HG02870 (cell line): ENCODE data around the gene OMP.

Source experiments
- ATAC-seq: cut with Tn5 transposase; IDR thresholded peaks from one replicate; pipeline ENCODE4 v1.9.1; 2021; ENCODE audit warnings: mild to moderate bottlenecking, moderate library complexity; ENCODE audit not compliant: unreplicated experiment

OMP gene

GRCh38 chr11:77068457-77069335 lies 33.9 kb upstream of the OMP start:
- no peak for ATAC-seq

- ATAC-seq, result no peak
Observed at GRCh38 chr11:77069336-77069968, 33.2 kb upstream of the OMP start.

GRCh38 chr11:77069969-77070582 lies 32.6 kb upstream of the OMP start:
- no peak for ATAC-seq

GRCh38 chr11:77071077-77071476 lies 31.6 kb upstream of the OMP start:
- ATAC-seq, result no peak

DNA sequence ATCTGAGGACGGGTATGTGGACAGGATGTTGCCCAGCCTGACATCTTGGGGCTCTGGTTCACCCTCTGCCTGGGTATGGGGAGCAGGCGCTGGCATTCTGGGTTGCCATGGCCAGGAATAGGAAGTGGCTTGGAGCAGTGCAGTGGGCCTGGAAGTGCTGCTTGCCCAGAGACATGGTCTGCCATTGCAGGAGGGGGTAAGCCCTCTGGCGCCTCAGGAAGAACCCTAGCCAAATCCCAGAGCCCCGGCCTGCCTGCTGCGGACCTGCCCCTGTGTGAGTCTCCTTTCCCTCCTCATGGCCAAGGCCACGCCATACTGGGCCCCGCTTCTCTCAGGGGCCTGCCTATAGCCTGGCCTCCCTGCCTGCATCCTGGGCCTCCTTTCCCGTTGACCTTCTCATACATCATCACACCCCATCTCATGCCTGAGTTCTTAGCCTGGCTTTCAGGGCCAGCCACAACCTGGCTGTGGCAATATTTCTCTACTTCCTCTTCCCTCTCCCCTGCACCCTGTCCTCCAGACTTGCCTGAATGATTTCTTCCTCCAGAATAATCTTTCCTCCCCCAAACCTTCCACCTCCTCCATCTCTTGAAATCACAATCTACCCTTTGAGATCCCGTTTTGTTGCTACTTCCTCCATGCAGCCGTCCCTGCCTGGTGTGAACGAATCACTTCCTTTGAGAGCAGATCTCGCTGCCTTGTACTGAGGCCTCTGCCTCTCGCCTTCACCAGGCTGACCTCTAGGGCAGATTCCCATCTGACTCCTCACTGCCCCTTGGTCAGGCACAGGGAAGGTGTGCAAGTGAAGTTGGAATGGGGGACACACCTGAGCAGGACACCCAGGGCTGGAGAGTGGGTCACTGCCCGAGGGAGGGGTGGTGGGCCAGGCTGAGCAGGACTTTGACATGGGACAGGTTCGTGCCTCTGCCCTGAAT lies 30.7 kb upstream of the OMP start:
- ATAC-seq, result no peak

DNA sequence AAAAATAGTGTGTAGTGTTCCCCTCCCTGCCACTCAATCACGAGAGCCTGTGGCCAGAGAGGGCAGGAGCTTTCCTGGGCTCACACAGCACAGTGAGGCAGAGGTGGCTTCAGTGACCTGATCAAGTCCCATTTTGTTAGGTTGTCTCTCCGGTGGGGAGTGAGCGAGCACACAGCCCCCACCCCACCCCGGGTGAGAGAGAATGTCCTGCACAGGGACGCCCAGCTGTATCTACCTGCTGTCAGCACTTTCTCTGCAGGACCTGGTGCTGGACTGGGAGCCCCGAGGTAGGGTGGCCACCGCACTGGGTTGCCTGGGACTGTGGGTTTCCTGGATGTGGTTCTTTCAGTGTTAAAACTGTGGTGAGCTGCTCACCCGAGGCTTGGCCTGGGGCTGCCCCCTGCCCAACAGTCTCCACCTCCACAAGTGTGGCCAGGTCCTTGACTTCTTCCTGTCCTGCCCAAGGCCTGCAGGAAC lies 29.8 kb upstream of the OMP start:
- no peak for ATAC-seq

- ATAC-seq, result no peak
Observed at GRCh38 chr11:77073328-77074001, 29.2 kb upstream of the OMP start.

GRCh38 chr11:77074205-77074604 lies 28.4 kb upstream of the OMP start:
- ATAC-seq, result no peak

DNA sequence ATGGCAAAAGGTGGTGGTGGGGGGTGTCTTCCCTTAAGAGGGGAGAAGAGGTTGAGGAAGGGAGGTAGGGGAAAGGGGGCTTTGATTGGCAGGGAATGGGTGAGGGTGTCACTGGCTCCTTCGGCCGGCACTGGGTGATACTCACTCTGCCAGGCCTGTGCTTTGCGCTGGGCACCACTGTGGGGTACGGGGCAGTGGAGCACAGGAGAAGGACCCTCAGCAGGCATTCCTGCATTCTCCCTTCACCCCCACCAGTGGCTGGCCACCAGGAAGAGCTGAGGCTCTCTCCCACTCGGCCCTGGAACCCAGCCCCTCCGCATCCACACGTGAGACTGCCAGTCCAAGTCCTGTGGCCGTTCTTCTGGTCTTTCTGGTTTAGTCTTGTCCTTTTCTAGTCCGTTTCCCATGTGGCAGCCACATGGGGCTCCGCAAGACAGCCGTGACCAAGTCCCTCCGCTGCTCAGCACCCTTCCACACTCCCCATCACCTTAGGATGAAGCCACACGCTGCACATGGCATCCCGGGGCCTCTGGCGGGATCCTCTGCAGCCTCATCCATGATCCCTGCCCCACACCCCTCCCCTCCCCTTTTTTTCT lies 27.9 kb upstream of the OMP start:
- ATAC-seq, result no peak

DNA sequence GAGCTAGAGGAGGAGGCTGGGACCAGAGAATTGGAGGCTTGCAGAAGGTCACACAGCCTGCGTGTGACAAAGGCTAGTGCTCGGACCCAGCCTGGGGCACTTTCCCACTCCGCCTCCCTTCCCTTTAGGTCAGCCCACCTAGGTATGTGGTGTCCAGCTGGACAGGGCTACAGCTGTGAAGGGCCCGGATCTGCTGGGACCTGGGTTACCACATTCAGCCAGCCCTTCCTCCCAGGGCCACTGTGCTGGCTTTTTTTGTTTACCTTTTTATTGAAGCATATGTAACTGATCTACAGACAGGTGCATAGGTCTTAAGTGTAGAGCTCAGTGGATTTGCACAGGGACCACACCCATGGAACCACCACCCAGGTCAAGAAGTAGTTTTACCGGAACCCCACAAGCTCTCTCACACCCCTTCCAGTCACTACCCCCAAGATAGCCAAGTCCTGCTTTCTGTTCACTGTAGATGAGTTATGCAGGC lies 27.2 kb upstream of the OMP start:
- no peak for ATAC-seq

DNA sequence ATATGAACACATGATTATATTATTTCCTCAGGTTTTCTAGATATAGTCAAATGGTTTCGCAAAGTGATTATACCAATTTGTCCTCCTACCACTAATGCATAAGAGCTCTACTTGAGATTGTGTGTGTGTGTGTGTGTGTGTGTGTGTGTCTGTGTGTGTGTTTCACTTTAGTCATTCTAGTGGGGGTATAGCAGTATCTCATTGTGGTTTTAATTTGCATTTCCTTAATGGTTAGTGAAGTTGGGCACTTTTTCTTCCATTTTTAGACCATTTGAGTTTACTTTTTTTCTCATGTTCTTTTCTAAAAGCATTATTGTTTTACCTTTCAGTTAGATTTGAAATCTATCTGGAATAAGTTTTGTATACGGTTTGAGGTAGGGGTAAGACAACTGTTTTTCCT lies 23.0 kb upstream of the OMP start:
- ATAC-seq, result no peak

DNA sequence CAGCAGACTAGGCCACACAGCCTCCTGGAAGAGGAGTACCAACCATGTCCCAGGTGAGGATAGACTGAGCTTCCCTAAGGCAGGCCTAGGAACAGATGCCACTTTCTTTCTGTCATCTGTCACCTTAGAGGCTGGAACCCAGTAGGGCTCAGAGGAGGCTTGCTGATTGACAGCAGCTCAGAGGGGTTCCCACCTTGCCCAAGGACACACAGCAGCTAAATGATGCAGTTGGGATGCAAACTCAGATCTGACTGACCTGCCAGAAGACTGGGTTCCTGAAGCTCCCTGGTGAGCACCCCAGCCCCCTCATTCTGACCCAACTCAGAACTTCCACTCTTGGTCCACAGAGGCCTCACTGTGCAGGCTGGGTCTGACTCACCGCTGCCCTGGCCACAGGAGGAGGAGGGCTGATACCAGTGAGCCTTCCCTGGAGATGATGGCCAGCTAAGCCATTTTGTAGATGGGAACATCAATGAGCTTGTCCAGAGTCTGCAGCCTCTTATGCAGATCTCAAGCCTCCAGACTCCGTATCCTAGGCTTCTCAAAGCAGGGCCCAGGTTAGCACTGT lies 21.9 kb upstream of the OMP start:
- no peak for ATAC-seq

DNA sequence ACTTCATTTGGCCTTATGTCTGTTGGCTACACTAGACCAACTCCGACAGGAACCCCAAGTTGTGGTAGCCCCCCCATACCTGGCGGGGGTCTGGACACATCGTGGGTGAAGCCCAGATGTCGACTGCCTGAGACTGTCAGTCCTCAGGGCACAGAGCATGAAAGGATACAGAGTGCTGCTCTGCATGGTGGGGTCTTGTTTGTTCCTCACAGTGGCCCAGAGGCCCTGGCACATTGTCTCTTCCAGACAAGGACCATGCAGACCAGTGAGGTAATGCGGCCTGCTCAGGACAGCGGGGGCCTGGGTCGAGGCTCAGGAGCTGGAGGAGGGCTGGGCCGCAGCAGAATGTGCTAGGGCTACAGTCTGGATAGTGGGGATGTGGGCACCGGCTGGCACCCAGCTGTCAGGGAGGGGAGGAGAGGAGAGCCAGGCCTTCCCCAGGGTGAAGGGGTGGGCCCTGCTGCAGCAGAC lies 21.2 kb upstream of the OMP start:
- ATAC-seq, result no peak

DNA sequence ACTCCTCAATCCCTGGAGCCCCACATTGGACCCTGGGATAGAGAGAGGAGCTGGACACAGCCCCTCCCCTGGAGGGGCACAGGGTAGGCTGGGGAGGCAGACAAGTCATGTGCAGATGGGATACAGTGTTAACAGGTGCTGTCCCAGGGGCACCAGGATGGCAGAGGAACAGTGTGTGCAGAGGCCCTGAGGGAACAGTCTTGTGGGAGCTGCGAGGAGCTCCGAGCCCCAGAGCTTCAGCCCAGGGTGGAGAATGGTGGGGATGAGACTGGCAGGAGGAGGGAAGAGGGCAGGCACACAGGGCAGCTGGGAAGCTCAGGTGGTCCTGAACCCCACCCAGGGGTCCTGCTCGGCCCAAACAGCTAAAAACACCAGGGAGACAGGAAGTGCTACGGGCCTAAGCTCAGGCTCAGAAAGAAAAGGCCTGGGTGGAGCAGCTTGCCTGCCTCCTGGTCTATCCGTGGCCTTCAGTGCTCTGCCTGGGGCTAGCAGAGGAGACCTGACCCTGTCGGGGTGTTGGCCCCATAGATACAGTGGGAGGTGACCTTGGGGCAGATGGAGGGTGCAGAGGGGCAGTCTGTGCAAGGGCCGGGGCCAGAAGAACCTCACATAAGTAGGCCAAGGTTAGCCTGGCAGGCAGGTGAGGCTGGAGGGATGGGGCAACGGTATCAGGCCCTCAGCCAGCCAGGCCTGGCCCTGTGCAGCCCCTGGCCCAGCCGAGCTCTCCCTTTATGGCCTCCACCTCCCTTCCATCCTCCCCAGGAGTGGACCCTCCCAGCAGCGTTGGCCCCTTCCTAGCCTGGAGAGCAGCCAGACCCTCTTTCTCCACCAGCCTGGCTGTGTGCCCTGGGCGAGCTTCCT lies 20.4 kb upstream of the OMP start:
- no peak for ATAC-seq

GRCh38 chr11:77082838-77083565 lies 19.6 kb upstream of the OMP start:
- ATAC-seq, result no peak

DNA sequence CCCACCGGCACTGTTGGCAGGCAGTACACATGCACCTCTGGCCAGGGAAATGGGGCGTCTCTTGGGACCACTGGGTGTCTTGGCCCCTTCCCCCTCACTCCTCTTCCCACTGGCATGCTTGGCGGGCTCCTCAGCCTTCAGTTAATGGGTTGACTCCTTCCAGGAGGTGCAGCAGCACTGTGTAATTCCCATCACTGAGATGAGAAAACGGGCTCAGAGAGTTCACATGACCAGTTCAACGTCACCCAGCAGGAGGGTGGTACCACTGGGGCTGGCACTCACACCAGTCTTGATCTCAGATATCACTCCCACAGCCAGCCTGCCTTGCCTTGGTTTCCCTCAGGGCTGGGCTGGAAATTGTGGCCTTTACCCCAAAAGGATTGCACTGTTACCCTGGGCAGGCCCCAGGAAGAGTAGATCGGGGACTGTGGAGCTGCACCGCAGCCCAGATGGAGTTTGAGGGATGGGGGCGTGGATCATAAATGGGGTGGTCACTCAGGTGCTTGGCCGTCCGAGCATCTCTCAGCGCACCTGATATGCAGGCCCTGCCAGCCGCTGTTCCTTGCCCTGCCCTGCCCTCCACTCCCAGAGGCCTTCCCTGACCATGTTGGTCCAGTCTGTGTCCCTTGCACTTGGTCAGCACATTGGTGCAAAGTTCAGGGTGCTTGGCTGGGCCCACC lies 18.9 kb upstream of the OMP start:
- ATAC-seq, result no peak

DNA sequence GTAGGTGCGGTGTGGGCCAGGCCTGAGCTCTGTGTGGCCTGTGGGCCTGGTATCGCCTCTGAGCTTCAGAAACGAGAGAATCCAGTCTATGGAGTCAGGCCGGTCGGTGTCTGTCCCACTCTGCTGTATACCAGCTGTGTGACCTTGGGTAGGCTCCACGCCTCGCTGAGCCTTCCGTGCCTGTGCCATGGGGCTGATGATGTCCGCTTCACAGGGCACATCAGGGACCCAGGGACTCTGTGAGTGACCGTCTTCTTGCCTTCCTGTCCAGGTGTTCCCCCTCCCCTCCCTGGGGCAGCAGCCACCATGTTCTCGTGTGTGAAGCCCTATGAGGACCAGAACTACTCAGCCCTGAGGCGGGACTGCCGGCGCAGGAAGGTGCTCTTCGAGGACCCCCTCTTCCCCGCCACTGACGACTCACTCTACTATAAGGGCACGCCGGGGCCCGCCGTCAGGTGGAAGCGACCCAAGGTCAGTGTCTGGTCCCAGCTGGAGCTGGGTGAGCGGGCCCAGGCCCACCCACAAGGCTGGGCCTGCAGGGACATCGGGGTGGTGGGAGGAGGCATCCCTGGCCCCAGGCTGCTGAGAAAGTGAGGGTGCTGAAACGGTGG lies 18.0 kb upstream of the OMP start:
- no peak for ATAC-seq
